NCI-H2227 (cell line): ENCODE results near the gene NCAM1.
A peak's percentile ranks its signal among the peaks of the same experiment; 100 is the strongest.
"Not testable (repeated sequence)": the region's sequence is repeated elsewhere in the genome, so short reads cannot be mapped to it uniquely, and the experiment has no call there.

ENCODE experiments used
- DNase-seq: peaks from one replicate; lab custom pipeline; 2025; ENCODE audit not compliant: unreplicated experiment; lab: John Stamatoyannopoulos, UW

The NCAM1 gene

GRCh38 chr11:113019711-113020110, 58.5 kb downstream of the NCAM1 start:
- no peak for DNase-seq

DNA sequence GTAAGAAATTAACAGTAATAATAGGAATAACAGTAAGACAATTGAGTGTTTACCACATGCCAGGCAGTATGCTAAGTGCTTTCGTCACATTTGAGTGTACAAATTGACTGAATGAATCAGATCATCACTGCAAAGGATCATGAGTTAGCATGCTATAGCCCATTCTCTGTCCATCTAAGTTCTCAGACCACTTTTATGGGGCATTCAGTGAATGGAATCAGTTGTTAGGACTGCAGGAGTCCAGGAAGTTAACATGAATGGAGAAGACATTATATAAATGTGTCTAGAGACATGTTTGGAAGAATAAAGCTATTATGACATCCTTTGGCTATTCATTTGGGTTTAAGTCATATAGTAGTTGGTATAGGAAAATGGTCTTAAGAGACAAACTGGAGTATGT, 59.9 kb downstream of the NCAM1 start:
- DNase-seq: no peak

DNA sequence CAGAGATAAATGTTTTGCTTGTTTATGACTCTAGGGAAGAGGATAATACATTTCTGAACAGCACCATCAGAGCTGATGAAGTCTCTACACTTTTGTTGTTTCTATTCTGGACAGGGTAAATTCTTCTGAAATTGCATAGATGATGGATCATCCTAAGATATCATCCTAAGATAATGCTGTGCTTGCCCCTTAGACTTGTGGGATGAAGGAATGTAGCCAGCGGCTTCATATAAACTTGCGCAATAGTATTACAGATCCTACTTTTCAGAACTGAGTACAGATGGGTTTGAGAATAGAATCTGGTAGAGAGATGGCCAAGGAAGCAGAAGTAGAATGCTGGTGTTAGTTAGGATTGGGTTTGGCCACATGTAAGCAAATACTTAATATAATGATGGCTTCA, 61.0 kb downstream of the NCAM1 start:
- no peak for DNase-seq

- no peak for DNase-seq
Observed at GRCh38 chr11:113023228-113023627, 62.0 kb downstream of the NCAM1 start.

DNA sequence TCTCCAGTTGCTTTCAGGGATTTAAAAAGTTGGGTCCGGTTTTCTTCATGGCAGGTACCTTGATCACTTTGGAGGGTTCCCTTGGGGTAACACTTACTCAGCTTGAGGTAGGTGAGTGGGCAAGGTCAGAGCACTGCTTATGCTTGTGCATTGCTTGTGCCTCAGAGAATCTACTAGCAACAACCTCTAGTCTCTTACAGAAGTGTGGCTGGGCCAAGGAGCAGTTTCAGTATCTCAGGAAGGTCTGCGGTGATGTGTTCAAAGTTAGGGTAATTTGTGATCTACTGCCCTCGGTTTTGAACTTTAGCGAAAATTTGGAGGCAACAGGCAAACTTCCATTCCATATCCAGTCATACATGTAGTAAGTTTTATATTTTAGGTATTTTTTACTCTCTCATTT, 62.8 kb downstream of the NCAM1 start:
- DNase-seq: no peak

DNA sequence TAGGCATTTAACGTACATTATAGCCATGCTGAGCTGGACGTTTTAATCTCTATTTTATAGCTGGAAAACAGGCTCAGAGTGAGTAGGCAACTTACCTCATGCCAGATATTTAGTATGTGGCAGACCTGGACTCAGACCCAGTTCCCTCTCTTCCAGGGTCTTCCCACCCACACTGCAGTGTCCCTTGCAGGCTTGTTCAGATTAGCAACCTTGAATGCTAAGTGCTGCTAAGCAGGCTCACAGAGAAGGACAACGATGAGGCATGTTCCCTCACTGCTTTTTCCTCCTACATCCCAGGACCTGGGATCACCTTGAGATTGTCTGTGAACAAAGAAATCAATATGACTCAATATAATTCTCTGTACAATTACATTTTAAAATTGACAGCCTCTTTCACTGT, 65.6 kb downstream of the NCAM1 start:
- no peak for DNase-seq

DNA sequence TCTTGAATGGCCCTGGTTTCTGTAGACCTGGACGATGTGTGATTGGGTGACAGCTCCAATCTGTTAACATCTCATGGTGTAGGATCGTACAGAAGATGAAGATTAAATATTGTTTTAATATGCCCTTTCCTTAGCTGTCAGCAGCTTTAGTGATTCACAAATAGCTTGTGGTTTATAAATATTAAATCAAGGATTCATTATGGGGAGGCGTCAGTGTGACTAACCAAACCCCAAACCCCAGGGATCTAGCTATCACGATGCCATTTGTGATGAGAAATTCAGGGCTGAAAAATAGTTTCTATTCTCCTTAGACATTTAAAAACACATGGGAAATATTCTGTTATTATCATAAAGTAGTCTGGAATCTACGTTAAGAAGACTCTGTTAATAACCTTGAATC, 73.4 kb downstream of the NCAM1 start:
- DNase-seq: no peak

DNA sequence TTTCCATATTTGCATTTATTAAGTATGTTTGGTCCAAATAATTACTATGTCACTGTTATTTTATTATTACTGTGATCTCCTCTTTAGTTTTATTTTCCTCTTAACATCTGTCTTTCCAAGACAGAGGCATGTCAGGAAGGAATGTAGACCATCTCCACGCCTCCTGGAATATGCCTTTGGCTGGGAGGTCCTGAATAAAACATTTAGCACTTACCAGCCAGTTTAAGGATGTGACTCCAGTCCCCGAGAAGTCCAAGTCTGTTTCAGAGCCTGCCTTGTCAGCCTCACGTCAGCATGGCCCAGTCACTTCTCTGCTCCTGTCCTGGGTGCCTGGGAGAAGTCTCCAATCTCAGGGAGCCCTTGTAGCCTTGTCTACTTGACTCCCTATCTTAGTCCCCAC, 74.5 kb downstream of the NCAM1 start:
- no peak for DNase-seq

DNA sequence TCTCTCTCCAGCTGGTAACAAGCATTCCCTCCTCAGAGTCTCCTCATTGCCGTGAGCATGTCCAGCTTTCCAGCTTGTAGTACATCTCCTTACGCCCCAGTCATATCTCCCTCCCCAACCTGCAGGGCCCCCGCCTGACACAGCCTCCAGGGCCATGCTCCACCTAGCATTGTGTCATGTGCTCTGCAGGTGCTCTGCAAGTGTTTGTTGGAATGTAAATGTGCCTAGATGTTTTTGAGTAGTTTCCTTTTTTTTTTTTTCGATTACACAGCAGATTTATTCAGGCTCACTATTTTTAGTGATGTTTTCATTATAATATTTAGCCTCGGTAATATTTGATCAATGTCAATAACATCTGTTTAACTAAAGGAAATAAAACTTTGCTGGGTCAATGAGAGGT, 82.5 kb downstream of the NCAM1 start:
- DNase-seq: no peak

DNA sequence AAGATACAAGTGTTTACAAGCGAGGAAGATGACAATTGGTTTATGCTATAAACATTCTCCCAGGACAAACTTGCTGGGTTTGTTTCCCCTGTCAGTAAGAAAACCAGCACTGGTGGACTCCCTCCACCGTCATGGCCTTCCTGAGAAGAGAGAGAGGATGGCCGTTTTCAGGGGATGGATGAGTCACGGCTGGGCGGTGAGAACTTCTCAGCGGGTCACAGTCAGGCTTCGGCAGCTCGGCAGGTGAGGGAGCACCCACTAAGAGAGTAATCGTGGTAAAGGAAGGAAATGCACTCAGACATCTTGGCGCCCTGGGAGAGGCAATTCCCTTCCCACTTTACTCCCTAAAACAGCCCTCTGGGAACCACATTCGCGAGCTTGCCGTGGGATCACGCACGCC, 83.9 kb downstream of the NCAM1 start:
- no peak for DNase-seq

- no peak for DNase-seq
Observed at GRCh38 chr11:113046866-113047265, 85.6 kb downstream of the NCAM1 start.

GRCh38 chr11:113048820-113049768, 87.9 kb downstream of the NCAM1 start:
- DNase-seq: no peak

DNA sequence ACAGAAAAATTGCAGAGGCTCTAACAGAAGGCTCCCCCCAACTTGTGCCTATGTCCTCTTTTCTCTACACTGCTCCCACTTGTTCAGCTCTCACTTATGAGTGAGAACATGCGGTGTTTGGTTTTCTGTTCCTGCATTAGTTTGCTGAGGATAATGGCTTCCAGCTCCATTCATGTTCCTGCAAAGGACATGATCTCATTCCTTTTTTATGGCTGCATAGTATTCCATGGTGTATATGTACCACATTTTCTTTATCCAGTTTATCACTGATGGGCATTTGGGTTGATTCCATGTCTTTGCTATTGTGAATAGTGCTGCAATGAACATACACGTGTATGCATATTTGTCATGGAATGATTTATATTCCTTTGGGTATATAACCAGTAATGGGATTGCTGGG, 91.8 kb downstream of the NCAM1 start:
- DNase-seq: not testable (repeated sequence)

- DNase-seq: no peak
Observed at GRCh38 chr11:113057038-113057437, 95.8 kb downstream of the NCAM1 start.

DNA sequence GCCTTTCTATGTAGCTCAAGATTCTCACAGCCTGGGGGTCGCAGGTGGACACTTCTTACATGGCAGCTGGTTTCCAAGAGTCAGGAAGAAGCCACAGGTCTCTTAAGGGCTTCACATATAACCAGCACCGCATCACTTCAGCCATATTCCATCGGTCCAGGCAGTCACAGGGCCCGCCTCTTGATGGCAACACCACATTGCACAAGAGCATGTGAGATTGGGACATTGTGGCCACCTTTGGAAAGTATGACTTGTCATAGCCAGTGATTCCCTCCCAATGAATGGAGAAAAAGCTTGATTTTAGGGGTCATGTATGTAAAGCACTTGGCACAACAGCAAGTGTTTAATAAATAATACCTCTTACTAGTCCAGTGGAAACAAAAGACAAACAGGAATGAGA, 98.3 kb downstream of the NCAM1 start:
- no peak for DNase-seq

GRCh38 chr11:113065330-113065729, 104.1 kb downstream of the NCAM1 start:
- no peak for DNase-seq

- DNase-seq: no peak
Observed at GRCh38 chr11:113072237-113072858, 111.1 kb downstream of the NCAM1 start.

DNA sequence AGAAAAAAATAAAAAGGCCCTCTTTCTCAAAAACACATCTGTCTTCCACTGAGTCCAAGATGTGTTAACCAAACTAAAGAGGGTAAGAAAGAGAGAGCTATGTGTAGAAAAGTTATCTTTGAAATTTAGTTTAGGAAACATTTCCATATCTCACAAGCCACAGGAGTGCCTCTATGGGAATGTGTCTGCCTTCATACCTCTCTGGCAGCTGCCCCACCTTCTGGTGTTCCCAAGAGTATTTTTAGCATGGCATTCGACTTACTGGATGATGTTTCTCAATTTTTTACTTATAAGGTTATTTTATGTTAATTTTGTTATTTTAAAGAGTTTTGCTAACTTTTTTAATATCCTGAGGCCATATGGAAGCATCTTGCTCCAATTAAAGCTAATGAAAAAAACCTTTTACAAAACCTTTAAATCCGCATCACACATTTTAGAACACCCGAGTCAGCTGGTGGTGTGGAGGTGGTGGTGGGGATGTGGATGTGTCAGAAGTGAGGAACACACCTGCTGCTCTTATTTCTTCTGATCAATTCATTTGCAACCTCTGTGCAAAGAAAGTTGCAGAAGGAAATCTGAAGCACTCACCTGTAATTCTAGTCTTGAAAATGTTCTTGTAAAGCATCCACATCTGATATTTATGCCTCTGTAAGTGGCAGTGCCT, 112.2 kb downstream of the NCAM1 start:
- DNase-seq: peak; percentile 7

- DNase-seq: no peak
Observed at GRCh38 chr11:113075586-113076095, 114.4 kb downstream of the NCAM1 start.

DNA sequence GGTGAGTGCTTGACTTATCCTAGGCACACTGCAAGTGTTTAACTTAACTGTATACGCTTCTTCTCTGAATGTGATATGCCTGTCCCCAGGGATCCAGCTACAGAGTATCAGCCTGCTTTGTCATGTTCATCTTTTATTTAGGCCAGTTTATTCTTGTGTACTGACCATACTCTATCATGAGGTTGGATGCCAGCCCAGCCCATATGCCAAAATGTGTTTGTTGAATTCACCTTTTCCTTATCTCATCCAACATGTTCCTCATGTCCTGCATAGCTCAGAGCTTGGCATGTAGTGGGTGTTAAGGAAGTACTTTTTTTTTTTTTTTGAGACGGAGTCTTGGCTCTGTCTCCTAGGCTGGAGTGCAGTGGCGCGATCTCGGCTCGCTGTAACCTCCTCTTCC, 116.2 kb downstream of the NCAM1 start:
- DNase-seq: no peak

GRCh38 chr11:113082341-113082955, 121.2 kb downstream of the NCAM1 start:
- no peak for DNase-seq
